ENCODE data around the gene FOXP1.

FOXP1 gene

DNA sequence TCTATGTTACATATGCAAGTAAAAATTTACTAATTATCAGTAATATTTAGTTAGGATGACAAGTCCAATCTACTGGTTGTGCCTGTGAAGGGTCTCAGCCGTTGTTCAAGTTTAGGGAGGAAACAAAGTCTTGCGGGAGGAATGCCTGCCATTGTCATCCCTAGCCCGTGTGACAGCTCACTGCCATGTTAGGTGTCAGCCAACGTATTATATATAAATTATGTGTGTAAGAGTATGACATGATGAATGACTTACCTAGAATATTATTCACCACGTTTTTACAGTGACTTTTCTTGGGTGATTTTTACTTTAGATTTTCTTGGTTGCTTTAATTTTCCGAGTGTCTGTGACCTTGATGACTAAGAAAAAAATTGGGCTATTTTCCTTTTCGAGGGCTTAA lies 656.7 kb downstream of the FOXP1 start:
- DNase-seq: no peak

DNA sequence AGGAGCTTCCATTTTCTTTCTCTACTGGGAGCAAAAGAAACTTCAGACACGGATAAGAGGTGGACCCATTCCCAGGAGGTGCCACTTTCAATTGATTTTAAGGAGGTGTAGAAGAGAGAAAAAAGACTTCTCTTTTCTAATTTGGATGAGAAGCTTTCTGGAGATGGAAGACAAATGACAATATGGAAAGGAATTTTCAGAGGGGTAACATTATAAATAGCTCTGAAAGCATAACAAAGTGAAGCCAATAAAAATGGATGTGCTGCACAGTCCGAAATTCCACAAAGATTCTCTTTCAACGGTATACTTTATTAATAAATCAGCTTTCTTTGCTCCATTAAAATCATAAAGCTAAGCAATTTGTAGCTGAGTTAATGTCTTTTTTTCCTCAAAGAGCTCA lies 663.9 kb downstream of the FOXP1 start:
- peak; percentile 20 for DNase-seq

DNA sequence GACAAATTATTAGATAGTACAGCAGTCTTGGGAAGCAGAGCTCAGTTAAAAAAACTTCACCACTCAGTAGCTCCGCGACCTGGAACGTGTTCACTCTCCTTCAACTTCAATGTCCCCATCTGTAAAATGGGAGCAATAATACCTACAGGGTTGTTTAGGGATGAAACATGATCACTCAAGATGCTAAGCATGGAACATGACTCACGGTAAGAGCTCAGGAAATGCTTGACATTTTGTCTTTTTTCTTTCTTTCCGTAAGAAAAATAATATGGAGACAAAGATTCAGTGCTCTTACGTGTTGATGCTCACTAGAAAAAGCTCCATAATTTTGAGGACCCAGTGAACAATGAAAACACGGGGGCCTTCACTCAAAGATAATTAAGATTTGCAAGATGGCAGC lies 664.4 kb downstream of the FOXP1 start:
- DNase-seq: no peak

DNA sequence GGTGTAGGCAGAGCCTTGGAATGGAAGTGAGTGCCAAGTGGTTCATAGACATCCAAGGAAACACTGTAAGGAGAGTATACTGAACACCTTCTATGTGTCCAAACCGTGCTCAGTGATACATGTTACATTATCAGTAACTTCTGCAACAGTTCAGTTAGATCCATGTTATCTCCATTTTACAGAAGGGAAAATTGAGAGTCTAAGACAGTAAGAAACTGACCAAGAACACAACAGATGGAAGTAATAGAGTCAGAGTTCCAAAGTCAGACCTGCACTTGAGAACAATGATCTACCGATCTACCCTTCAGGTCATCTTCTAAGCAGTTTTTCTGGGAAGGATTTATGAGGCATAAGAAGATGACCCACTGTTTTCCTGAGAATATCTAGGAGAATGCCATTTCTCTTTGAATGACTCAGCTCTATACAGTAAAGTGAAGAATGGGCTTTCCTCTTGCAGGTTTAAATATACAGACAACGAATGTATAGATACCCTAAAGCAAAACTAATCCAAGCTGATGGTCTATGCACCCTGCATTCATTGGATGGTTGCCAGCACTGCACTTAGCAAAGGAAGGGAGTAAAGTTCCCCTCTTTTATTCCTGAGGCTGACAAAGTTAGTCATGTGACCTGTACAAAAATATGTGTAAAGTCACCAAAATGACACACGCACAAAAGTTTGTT lies 667.0 kb downstream of the FOXP1 start:
- DNase-seq: peak; percentile 12

DNA sequence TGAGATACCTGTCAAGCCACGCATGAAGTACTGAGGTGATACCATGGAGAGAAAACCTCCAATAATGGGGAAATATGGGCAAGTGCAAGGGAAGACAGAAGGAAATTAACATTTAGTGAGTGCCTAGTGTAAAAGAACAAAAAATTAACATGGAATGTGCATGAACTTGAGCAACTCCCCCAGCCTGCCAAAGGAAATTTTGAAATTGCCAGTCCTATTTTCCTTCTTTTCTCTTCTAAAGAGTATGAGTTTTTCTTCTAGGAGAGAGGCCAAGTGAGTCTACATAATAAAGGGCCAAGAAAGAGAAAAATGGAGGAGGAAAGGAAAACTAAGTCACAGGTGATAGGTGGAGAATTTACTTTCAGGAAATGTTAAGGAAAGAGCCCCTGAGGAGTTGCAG lies 668.7 kb downstream of the FOXP1 start:
- DNase-seq: no peak

DNA sequence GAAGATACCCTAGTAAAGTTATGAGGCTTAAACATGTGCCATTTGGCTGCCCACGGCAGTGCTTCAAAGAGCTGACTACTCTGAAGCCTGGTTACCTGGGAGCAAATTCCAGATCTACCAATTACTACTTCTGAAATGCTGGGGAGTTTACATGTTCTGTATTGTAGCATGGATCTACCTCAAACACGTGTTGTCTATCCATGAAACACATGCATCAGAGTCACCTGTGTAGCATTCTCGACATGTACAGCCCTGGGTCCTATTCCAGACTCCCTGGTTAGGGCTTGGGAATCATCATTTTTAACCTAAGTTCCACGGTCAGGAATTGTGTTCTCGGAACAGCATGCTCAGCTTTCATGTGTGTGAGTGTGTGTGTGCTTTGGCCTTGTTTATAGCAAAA lies 671.8 kb downstream of the FOXP1 start:
- no peak for DNase-seq

DNA sequence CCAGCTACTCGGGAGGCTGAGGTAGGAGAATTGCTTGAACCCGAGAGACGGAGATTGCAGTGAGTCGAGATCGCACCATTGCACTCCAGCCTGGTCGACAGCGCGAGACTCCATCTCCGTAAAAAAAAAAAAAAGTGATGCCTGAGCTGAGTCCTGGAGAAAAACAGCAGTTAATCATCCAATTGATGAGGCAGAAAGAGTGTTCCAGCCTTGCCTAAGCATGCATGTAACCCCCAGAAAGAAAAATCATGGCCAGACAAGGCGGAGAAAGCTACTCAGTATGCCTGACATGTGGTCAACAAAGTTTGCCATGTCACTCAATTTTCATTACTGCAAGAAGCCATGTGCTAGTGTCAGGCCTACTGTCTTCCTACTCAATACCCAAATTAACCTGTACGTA lies 678.0 kb downstream of the FOXP1 start:
- no peak for DNase-seq
